IMR-90 (cell line): Measurements from ENCODE around the gene TMEM208.

Experiments
- CHD1 ChIP-seq: IDR thresholded peaks from 2 replicates; pipeline ENCODE4 v1.6.1; 2012; ENCODE audit warnings: low read depth, low read length, improper control_type of control experiment
- MAFK ChIP-seq: IDR thresholded peaks from 2 replicates; pipeline ENCODE4 v1.6.1; 2012; ENCODE audit warnings: low read depth, low read length, improper control_type of control experiment
- TF ChIP-seq, protein P1 (sequence below): conservative IDR thresholded peaks from 2 replicates; pipeline ENCODE4 v1.5.1; 2012; ENCODE audit warnings: mild to moderate bottlenecking, low read depth, low read length, improper control_type of control experiment

- TF ChIP-seq, protein P1, sequence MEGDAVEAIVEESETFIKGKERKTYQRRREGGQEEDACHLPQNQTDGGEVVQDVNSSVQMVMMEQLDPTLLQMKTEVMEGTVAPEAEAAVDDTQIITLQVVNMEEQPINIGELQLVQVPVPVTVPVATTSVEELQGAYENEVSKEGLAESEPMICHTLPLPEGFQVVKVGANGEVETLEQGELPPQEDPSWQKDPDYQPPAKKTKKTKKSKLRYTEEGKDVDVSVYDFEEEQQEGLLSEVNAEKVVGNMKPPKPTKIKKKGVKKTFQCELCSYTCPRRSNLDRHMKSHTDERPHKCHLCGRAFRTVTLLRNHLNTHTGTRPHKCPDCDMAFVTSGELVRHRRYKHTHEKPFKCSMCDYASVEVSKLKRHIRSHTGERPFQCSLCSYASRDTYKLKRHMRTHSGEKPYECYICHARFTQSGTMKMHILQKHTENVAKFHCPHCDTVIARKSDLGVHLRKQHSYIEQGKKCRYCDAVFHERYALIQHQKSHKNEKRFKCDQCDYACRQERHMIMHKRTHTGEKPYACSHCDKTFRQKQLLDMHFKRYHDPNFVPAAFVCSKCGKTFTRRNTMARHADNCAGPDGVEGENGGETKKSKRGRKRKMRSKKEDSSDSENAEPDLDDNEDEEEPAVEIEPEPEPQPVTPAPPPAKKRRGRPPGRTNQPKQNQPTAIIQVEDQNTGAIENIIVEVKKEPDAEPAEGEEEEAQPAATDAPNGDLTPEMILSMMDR: no peak
- TF ChIP-seq MAFK (no peak), CHD1 (no peak)
Measured at GRCh38 chr16:67245674-67246080, 18.7 kb downstream of the TMEM208 start.
